Activated naive CD4-positive, alpha-beta T cell treated with anti-CD3 and anti-CD28 coated beads, Interleukin-2, amount 50 U/mL, for 16 hours (primary cell): ENCODE data around the gene RPGRIP1L.

Experiments
- DNase-seq: peaks from one replicate; pipeline ENCODE4 v3.0.0-alpha.2; 2020

Gene RPGRIP1L

DNA sequence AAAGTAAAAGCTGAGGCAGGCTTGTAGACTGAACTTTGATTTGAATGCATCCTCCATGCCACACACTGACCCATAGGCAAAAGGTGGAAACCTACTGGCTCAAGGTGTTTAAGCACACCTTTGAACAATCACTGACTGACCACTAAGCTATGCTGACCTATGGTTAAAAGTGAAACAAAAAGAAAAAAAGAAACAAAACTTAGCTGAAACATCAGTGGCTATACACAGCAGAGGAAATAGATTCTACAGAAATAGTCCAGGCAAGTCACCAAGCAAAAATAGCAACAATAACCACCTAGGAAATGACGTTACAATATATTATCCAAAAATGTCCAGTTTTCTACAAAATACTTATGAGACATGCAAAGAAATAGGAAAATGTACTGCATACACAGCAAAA, 60.2 kb downstream of the RPGRIP1L start:
- no peak for DNase-seq

DNA sequence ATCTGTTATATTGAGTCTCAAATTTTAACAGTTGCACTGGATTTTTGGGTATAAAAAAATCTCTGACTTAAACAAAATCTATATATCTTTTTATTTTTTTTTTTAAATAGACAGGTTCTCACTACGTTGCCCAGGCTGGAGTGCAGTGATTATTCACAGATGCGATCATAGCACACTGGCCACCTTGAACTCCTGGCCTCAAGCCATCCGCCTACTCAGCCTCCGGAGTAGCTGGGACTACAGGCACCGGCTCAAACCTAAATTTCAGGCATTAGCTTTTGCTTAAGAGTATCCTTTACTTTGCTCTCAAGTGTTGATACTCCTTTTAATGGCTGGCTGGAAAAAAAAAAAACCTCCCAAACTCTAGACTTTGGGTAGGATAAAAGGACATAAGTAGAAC, 61.6 kb downstream of the RPGRIP1L start:
- no peak for DNase-seq

DNA sequence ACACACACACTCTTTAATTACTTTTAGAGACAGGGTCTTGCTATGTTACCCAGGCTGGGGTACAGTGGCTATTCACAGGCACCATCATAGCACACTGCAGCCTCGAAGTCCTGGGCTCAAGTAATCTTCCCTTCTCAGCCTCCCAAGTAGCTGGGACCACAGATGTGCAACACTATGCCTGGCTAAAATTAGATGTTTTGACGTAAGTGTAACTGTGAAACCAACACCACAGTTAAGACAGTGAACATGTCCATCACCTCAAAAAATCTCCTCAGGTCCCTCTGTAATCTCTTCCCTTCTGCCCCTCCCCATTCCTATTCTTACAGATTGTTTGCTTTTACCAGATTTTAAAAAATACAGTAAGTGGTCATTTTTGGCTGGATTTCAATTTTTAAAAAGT, 66.7 kb downstream of the RPGRIP1L start:
- DNase-seq: no peak

DNA sequence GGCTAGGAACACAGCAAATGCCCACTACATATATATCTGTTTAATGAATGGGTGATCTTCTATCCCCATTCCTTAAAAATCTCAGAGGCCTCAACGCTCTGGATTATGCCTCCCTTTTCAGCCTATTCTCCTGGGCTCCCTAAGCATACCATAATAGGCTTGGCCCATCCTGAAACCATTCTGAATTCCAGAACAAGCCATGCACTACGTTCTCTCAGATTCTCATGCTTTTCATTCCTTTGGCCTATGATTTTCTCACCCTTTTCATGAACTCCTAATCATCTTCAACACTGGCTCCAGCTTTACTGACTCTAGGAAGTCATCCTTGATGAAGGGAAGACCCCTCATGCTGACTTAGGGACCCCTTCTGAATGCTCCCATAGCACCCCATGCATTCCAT, 71.1 kb downstream of the RPGRIP1L start:
- DNase-seq: no peak

DNA sequence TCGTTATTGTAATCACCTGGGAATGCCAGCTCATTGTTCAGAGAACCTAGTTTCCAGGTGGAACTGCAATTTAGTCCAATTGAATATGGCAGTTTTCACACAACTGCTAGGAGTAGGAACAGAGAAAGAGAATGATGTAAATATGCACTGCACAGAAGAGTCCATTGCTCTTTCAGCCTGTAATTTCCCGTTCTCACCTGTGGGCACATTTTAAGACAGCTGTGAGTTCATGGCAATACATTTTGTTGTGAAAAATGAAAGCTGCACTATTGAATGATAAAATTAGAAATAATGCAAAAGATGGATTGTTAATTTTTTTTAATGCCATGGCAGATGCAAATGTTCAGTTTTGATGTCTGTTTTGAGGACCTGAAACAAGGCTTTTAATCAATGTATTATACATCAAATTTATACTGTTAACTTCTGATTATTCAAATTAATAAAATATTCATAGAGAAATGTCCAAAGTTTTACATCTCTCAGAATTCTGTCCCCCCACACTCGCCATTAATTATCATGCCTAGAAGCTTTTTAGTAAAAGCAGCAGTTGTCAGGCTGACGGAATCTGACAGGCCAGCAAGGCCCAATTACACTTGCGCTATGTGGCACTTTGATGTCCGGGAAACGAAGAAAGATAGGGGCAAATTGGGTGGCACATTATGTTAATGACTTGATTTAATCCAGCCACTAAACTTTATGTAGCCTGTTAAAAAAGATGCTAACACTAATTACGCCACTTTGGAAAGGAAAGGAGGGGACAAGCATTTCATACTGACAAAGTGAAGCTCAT, 72.2 kb downstream of the RPGRIP1L start:
- DNase-seq: no peak

DNA sequence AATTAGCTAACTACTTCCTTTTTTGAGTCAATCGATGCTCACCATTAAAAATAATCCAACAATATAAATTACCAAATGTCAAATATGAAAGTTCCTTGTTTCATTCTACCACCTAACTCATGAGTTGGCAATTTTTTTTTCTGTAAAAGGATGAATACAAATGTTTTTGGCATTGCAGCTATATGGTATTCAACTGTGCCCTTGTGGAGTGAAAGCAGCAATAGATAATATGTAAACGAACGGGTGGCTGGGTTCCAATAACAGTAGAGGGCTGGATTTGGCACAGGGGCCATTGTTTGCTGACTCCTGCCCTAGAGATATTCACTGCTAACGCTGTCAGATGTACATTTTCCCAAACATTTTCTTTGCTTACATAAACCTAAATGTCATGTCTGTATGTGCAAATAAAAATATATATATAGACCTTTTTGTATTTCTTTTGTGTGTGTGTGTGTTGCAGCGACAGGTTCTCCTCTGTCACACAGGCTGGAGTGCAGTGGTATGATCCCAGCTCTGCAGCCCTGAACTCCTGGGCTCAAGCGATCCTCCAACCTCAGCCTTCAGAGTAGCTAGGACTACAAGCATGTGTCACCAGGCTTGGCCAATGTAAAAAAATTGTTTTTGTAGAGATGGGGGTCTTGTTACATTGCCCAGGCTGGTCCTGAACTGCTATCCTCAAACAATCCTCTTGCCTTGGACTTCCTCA, 73.9 kb downstream of the RPGRIP1L start:
- DNase-seq: no peak

DNA sequence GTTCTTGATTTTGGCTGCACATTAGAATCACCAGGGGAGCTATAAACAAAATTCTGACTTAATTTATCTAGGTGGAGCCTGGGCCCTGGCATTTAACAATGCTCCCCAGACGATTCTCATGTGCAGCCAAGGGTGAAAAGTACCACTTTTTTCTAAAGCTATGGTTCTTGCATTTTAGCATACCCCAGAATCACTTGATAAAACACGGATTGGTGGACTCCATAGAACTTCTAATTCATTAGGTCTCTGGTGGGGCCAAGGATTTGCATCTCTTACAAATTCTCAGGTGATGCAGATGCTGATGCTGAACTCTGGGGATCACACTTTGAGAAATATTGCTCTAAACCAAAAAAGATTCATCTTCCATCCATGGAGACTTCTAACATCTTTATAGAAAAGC, 74.5 kb downstream of the RPGRIP1L start:
- DNase-seq: no peak

DNA sequence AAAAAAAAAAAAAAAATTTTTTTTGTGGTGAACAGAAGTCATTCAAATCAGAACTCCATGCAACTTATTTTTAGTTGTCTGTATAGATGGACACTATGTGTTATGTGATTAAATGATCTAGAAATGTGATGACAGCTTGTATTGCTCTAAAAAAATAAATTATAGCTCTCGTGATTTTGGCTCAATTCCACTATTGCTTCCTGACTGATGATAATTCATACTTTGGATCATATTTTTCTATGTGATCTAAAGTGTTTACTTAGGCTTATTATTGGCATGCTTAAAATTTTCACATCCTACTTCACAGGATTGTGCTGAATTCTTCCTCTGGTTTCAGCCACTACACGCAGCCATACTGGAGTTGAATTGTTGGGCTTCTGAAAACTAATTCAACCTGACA, 76.8 kb downstream of the RPGRIP1L start:
- DNase-seq: no peak

DNA sequence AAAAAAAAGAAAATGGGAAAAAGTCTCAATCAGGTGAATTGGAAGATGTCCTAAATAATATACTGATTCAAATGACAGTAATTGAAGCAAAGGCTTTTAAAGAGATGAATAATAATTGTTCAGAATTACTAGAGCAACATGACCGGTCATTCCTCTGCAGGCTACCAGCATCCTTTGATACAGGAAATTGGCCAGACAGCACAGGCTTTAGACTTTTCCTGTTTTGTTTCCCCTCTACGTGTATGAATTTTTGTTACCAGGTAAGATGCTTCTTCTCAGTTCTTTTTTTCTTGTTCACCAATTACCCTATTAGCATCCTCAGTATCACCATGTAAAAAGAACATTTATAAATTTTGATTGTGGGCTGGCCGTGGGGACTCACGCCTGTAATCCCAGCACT, 77.5 kb downstream of the RPGRIP1L start:
- no peak for DNase-seq

DNA sequence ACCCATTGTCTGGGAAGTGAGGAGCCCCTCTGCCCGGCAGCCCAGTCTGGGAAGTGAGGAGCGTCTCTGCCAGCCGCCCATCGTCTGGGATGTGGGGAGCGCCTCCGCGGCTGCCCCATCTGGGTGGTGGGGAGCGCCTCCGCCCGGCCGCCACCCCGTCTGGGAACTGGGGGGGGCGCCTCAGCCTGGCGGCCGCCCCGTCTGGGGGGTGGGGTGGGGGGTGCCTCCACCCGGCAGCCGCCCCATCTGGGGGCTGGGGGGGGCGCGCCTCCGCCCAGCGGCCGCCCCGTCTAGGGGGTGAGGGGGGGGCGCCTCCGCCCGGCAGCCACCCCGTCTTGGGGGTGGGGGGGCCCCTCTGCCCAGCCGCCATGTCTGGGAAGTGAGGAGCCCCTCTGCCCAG, 78.4 kb downstream of the RPGRIP1L start:
- DNase-seq: no peak

DNA sequence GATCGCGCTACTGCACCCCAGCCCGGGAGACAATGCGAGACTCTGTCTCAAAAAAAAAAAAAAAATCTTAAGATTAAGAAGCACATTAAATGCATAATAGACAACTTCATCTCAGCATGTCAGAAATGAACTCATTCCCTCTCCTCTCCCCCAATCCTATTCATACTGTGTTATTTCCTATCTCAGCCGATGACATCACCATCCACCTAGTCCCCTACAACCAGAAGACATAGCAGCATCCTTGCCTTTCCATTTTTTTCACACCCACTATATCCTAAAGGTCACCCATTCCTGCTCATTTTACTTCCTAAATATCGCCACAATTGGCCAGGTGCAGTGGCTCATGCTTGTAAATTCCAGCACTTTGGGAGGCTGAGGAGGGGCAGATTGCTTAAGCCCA, 81.3 kb downstream of the RPGRIP1L start:
- no peak for DNase-seq

DNA sequence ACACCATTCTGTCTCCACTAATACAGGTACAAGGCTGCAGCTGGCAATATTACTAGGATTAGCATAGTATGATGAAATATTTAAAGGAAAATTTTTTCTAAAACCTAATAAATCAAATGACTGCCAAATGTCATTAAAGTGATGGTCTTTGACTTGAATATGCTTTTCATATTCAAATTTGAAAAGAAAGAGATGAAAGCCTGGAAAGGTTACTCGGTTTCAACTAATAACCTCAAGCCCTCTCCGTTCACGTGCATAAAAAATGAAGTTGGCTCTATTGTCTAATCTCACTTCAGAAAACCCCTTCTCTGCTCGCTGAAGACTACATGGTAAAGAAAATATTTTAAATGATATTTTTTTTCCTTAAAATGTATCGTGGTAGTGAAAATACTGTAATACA, 83.2 kb downstream of the RPGRIP1L start:
- DNase-seq: no peak

DNA sequence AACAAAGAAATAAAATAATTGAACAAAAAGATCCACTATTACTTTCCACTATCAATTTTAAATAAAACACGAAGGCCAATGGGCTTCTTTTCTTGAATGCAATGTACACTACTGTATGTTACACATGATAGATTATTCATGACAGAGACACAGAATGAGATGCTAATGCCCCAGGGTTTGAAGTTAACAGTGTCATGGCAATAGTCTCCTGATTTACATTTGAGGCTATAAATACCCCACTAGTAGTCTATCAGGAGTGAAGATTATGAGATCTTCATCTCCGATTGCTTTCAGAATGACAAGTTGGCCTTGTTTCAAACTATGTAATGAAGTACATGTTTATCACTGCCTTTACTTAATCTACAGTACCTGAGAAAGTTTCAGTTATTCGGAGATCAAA, 84.4 kb downstream of the RPGRIP1L start:
- no peak for DNase-seq

DNA sequence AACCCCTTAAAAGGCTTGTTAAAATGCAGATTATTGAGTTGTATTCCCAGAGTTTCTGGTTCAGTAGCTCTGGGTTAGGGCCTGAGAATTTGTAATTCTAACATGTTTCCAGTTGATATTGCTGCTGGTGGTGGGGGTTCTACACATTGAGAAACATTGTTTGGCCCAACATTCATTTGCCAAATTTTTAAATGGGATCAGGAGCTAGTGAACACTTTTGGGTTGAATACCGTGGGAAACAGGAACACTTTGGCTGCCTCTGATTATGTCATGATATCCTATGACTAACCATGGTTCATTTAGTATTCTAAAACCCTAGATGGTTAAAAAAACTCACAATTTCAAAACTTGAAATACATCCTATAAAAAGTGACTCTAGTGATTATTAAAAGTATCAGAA, 89.3 kb downstream of the RPGRIP1L start:
- no peak for DNase-seq

DNA sequence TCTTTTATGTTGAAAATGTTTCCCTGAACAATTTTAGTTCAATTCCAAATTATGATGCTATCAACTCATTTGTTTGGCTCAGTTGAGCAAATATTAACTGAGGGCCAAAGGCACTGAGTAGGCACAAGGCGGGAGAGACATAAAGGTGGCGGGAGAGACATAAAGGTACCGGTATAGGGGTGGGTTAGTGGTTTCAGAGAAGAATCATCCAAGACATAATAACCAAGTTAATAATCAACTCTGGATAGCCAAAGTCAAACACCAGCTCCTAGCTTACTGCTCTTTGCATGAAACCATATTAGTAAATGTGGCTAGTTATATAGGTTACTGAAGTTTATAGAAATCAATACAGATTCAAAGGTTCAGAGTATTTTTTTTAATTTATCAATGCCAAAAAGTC, 91.7 kb downstream of the RPGRIP1L start:
- DNase-seq: no peak

DNA sequence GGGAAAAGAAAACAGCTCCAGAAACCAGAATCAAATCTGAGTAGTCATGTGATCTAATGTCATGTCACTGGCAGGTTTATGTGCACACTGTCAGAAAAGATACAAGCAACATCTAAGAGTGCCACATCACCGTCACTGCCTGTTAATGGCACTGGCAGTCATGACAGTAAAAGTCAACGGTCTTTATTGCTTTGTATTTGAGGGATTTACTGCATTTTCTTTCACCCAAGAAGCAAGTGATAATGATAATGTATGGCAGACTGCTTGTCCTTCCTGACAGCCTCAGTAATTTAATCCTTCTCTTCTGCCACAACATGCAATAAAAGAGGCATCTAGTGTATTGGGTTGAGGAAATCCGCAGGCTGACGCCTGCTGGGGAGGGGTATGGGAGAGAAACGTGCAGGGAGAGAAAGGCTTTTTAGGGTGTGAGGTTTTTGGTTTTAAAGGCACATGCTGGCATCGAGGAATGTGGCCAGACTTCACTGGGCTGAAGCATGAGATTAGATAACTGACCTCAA, 92.4 kb downstream of the RPGRIP1L start:
- no peak for DNase-seq

DNA sequence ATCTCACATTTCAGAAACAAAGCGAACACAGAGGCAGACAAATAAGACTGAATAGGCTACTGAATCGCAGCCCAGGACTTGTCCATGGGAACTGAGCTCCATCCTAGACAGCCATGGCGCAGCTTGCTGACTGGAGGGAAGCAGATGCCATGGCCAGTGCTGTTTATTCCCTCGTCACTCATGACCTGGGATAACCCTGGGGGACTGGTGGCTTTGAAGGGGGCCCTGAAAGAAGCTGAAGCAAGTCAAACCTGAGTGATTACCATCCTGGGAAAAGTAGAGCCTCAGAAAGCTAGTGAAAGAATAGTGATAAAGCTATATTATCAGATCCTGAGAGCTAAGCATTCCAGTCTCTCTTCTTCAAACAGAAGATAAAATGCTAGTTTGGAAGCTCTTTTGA, 94.1 kb downstream of the RPGRIP1L start:
- DNase-seq: no peak

DNA sequence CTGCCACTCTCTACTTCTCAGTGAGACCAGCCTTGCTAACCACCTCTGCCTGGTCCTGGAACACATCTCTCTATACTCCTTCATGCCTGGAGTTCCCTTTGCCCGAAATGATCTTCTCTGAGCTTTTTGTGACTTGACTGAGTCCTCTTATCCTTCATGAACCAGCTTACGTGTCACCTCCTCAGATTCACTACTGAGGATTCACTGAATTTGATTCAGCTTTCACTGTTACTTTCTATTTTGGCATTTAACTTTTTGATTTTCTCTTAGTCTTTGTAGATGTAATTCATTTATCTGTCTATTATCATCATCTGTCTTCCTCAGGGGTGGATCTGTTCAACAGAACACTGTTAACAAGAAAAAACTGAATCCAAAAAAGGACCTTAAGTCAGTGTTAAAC, 95.6 kb downstream of the RPGRIP1L start:
- no peak for DNase-seq

DNA sequence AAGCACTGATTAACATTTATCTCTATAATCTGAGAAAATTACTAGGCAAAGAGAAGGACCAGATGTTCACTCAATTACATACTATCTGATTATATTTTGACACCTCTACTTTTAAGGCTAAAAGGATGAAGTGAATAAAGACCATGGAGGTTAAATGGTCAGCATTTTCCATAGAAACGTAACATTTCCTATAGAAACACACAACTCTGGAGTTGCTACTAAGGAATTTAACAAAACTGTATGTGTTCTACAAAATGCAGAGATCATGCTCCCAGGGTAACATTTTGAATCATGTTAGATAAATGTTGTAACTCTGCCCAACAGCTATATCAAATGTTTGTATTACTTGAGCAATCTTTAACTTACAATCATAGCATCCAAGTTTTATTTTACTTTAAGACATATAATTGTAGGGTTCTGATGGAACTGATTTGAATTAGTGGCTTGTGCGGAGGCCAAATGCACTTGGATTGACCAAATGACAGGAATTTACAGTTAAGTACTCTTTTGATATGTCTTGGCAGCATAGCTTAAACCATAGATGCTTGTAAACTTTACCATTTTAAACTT, 97.7 kb downstream of the RPGRIP1L start:
- no peak for DNase-seq

DNA sequence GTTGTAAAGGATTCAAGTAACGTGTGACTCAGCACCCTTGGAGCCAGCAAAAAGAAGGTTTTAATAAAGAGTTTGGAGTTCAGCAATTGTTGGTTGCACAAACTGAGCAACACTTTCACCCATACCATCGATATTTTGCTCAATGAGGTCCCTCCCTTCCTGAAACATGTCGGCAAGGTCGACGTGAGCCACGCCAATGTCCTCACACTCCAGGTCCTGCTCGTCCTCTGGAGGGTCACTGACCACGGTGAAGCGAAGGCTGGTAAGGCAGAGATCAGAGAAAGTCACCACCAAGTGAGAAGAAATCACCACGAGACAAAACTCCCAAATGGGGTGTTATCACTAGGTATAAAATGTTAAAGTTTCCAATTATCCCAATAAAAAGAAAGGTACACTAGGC, 98.3 kb downstream of the RPGRIP1L start:
- no peak for DNase-seq

DNA sequence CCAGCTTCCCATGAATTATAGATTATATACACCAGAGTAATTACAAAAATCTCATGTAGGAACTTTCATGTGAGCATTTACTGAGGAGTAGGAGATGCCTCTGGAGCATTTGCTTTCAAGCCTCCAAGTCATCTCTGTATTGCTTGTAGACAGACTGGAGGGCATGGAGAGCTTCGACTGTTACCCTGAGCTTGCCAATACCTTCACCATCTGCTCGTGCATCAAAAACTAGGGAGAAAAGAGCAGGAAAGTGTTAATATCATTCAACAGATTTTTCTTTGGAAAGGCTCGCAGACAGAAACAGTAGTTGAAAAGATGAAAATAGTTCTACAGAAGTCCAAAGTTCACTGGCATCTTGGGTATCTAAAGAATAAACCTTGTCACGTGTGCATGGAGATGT, 101.7 kb downstream of the RPGRIP1L start:
- DNase-seq: no peak

DNA sequence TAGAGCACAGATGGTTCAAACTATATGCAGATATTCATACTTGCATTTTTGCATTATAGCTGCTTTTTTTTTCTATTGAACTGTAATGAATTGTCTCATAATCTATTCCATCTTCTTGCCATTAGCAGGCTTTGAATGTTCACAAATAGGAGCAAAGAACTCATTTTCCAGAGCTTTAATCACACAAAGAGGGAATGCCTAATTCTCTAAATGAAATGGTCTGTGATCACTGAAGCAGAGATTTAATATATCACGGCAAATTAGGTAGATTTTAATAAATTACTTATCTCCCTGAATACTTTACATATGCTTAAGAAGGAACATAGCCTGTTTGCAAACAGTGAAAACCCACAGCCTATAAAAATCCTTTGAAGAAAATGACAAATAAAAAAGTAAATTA, 103.0 kb downstream of the RPGRIP1L start:
- no peak for DNase-seq

DNA sequence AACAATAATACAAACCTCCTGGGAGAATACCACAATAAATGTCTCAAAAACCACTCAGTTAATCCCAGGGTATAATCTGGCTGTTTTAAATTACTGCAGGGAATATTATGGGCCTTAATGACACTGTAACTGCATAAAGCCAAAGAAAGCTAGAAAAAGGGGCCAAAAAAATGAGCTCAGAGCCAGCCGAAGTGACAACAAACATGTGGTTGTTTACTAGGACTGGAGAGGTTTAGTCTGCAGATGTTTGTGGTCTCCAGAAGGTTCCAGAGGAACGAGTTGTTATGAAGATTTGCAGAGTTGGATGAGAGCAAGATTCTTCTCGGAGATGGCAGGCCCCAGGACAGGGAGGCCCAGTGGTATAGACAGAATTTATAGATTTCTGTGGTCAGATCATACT, 103.5 kb downstream of the RPGRIP1L start:
- no peak for DNase-seq

DNA sequence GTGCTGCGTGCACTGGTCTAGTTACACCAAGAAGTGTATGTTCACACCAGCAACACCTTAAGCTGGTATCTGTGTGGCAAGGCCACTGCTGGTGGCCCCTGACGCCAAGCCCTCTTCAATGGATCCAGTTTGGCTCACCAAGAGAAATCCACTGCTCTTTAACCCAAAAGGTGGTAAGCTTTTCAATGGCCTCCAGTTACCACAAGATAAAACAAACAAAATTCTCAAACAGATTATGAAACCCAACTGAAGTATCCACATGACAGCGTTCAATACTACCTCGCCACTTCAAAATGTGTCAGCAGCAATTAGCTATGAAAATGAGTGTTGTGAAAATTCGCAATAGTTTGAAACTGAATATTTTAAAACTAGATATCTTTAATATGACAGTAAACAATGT, 104.1 kb downstream of the RPGRIP1L start:
- no peak for DNase-seq
